Eye (tissue), 1 donor: ENCODE results near the gene PMPCA.

Experiments
- DNase-seq: peaks from one replicate; pipeline ENCODE4 v3.0.0-alpha.2; 2015

Gene PMPCA

GRCh38 chr9:136437839-136438547 lies 27.5 kb downstream of the PMPCA start:
- DNase-seq = no peak

GRCh38 chr9:136438548-136439480 lies 28.4 kb downstream of the PMPCA start:
- peak; percentile 57 for DNase-seq

GRCh38 chr9:136439481-136440408 lies 29.3 kb downstream of the PMPCA start, which contains the start of gene INPP5E:
INPP5E (minus strand) TSS chr9:136439845; CDS start chr9:136439419, 426 bp downstream.
- DNase-seq = peak; percentile 90

- DNase-seq = no peak
Observed at GRCh38 chr9:136441191-136441680, 30.8 kb downstream of the PMPCA start.

DNA sequence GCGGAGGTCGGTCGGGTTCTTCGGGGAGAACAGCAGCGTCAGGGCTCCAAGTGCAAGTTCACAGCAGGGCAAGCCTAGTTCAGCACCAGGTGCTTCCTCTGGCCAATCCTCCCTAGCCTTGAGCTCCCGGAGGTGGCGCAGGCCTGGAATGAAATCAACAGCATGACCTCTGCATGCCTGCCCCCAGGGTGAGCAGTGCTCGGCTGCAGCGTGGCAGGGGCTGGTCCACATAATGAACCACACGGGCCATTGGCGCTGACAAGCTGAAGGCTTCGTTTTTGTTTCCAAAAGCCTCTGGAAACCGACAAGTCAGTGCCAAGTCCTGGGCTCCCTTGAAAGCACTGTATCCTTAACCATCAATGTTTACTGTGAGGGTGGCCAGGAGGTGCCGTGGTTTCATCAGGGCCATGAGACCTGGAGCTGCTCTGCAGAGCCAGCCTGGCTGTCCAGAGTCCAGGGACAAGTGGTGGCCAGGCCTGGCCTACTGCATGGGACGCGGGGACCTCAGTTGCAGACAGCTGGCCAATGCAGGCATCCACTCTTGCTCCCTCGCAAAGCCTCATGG lies 31.3 kb downstream of the PMPCA start:
- no peak for DNase-seq

GRCh38 chr9:136442265-136442664 lies 31.8 kb downstream of the PMPCA start:
- DNase-seq = no peak

DNA sequence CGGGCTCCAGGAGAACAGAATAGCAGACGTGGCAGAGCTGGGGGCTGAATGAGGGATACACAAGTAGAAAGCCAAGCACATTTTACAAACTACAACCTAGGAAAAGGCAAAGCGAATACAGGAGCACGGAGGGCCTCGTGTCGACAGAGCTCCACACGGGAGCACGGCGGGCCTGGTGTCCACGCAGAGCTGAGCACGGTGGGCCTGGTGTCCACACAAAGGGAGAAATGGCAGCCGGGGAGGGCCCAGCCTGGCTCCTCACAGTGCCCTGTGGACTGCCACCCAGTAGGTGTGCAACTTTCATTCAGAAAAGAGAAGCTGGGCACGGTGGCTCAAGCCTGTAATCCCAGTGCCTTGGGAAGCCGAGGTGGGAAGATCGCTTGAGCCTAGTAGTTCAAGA lies 32.6 kb downstream of the PMPCA start:
- DNase-seq = no peak

- DNase-seq = no peak
Observed at GRCh38 chr9:136443687-136444086, 33.2 kb downstream of the PMPCA start.

DNA sequence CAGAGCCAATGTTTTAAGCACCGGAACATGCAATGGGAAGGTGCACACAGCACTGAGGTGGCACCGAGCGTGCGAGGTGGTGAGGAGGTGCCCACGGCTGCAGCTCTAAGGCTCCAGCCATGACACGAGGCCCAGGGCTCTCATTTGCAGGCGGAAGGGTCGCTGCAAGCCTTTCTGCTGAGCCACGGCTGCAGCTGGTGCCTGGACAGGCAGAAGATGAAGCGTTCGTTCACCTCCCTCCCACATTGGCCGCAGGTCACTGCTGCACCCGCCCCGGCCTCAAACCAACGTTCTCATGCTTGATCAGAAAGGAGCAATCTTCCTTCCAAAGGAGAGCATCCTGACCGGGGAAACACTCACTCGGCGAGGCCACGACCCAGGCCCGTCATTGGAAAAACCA lies 33.6 kb downstream of the PMPCA start:
- DNase-seq = no peak

GRCh38 chr9:136445799-136446198 lies 35.3 kb downstream of the PMPCA start:
- no peak for DNase-seq

DNA sequence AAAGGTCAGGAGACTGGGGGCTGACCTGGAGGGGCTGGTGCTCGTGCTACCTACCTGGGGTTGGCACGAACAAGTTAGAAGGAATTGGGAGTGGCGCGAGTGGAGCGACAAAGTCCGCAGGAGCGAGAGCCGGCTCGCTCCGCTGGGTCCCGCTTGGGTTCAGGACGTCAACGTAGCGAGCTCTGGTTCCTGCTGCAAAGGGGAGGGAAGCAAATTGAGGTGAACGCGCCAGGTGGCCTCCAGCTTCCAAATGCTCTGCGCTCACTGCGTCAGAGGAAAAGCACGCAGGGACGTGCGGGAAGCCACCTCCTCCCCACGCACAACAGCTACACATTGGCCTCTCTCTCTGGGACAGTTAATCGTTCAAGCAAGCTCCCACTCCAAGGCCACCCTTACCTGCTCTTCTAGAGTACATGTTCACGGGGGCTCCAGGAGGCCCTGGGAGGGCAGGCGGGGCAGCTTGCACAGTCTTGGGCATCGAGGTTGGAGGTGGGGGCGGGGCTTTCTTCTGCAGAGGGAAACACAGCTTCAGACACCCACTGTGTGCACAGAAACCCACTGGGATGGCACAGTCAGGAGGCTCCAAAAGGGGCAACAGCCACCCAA lies 36.8 kb downstream of the PMPCA start:
- no peak for DNase-seq

- no peak for DNase-seq
Observed at GRCh38 chr9:136448655-136449054, 38.2 kb downstream of the PMPCA start.

GRCh38 chr9:136451221-136451877 lies 40.9 kb downstream of the PMPCA start:
- DNase-seq = no peak

- DNase-seq = no peak
Observed at GRCh38 chr9:136453326-136453725, 42.9 kb downstream of the PMPCA start.

DNA sequence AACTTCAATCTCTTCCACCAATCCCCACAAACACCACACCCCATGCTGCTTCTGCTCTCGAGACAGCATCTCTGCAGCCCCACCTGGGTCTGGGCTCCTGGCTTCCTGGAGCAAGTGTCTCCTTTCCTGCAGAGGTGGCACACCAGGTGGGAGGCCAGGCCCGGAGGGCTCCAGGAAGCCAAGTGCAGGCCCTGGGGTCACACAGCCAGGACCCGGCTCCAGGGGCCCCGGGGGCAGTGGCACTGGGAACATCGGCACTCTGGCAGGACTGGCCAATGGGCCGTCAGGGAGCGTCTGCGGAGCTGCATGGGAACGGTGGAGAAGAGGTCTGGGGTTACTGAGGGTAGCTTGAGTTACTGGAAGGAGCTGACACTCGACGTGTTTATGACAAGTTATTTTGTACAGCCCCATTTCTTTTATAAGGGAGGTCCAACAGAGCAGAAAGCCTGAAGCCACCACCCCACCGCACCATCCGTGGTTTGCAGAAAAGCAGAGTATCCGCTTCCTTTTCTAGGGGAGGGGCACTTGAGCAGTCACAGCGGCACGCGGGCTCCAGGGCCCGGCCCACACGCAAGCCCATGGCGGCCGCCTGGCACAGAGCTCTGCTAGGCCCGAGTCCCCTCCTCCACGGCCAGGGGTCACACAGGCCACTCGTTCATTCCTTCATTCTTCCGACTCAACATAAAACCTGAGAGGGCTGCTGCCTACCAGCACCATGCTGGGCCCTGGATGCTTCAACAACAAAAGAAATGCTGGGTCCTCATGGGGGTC lies 43.8 kb downstream of the PMPCA start:
- no peak for DNase-seq

DNA sequence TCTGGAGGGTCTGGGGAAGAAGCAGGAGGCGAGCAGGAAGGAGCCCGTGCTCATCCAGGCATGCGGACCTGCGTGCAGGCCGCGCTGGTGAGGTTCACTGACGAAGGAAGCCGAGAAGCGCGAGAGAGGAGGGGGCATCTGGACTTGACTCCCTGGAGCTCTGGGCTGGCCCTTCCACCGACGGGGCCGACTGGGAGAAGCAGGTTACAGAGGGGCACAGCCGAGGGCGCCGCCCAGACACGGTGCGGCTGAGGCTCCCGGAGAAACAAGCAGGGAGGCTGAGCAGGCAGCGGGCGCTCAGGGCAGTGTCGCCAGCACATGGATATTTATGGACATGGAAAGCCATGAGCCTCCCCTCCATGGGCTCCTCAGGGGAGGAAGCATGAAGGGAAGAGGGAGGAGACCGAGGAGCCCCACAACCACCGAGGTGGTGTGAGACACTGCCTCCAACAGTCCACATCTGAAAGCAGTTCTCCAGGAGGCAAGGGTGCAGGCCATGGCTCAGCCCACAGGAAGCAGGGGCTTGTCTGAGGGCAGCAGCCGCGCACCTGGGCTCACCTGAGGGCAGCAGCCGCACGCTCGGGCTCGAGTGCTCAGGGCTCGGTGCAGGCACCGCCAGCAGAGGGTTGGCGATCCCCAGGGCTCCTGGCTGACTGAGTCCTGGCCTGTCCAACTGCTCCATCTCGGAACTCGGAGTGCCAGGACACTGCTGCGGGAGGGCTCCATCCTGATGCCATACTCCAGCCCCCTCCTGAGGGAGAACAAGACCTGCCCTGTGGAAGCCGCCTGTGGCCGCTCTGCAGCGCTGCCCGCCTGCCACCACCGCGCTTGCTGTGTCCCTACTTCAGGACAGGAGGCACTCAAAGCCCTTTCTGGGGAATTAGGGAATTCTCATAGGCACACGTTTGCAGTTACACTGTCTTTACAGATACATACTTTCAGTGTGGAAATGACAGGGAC lies 44.9 kb downstream of the PMPCA start:
- DNase-seq = no peak

- no peak for DNase-seq
Observed at GRCh38 chr9:136456258-136456657, 45.8 kb downstream of the PMPCA start.

GRCh38 chr9:136457326-136457725 lies 46.9 kb downstream of the PMPCA start:
- no peak for DNase-seq

GRCh38 chr9:136459425-136459824 lies 49.0 kb downstream of the PMPCA start:
- no peak for DNase-seq
